ENCODE measurements around the gene DRC3. TPM values are rescaled to one million over a fixed set of nuclear protein-coding genes. Genes with fewer than 3 reads are reported as not detected.

Gene DRC3
- total RNA-seq, 1 experiment from 2014 or later, result 0.68 TPM

DNA sequence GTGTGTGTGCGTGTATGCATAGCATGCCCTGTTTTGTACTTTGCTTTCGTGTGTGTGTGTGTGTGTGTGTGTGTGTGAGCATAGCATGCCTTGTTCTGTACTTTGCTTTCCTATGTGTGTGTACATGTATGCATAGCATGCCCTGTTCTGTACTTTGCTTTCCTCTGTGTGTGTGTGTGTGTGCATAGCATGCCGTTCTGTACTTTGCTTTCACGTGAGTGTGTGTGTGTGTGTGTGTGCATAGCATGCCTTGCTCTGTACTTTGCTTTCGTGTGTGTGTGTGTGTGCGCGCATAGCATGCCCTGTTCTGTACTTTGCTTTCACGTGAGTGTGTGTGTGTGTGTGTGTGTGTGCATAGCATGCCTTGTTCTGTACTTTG, 27.4 kb downstream of the DRC3 start:
- Histone ChIP-seq H3K79me2 (ENCODE audit: insufficient read depth, low read length) (no peaks in the 10 kb centered on the region), H3K23me2 (ENCODE audit: insufficient read length, low read depth, low read length, poor library complexity, severe bottlenecking) (no peaks in the 10 kb centered on the region), H3K9ac (ENCODE audit: extremely low read depth, insufficient read length, low read length) (no peak overlapping the region), H3K18ac (ENCODE audit: insufficient read length, low read depth, low read length) (no peak overlapping the region), H2AK5ac (ENCODE audit: insufficient read length, low read length) (no peak overlapping the region), H3K14ac (ENCODE audit: insufficient read depth, low read length) (no peak overlapping the region), H2BK5ac (ENCODE audit: insufficient read length, low read length) (no peak overlapping the region), H4K8ac (replicated peaks; ENCODE audit: insufficient read length, low read depth, low read length) (peak overlapping the region; percentile 1), H4K91ac (ENCODE audit: insufficient read length, low read depth, low read length) (no peak overlapping the region), H3T11ph (ENCODE audit: low read length) (no peak overlapping the region), H2BK12ac (ENCODE audit: insufficient read length, low read depth, low read length) (no peak overlapping the region), H4K20me1 (ENCODE audit: control insufficient read depth, insufficient read depth, insufficient read length) (no peaks in the 10 kb centered on the region), H2BK20ac (ENCODE audit: low read depth, low read length, poor library complexity, severe bottlenecking) (no peak overlapping the region), H2BK15ac (ENCODE audit: low read depth, low read length) (no peak overlapping the region), H3K27me3 (ENCODE audit: insufficient read depth, low read length) (no peaks in the 10 kb centered on the region), H3K23ac (ENCODE audit: insufficient read length, low read depth, low read length) (no peak overlapping the region), H4K5ac (ENCODE audit: insufficient read length, low read depth, low read length) (no peak overlapping the region), H3K9me3 (ENCODE audit: control insufficient read depth, low read depth, low read length) (no peaks in the 10 kb centered on the region), H3K79me1 (ENCODE audit: insufficient read depth, low read depth, low read length, poor library complexity, severe bottlenecking) (no peaks in the 10 kb centered on the region), H3K4me1 (ENCODE audit: insufficient read depth, low read length) (no peaks in the 10 kb centered on the region), H3K56ac (ENCODE audit: insufficient read length, low read depth, low read length) (no peak overlapping the region), H3K27ac (ENCODE audit: insufficient read length, low read depth, low read length) (no peak overlapping the region), H3K4me2 (ENCODE audit: insufficient read depth, insufficient read length, low read length) (no peak overlapping the region), H2BK120ac (ENCODE audit: low read depth, low read length, poor library complexity, severe bottlenecking) (no peak overlapping the region), H2AFZ (ENCODE audit: low read length) (no peak overlapping the region), H3K4ac (ENCODE audit: low read depth, low read length) (no peak overlapping the region)
- no CpG with 5 or more reads among the region's 8 CpGs for WGBS (ENCODE audit: extremely low coverage, insufficient read length, low lambda C conversion rate)
- no peaks in the 10 kb centered on the region for H3K36me3 Mint-ChIP-seq (ENCODE audit: insufficient read depth in 1 of 3, low read depth in 3 of 3)
- TF ChIP-seq, protein P1, sequence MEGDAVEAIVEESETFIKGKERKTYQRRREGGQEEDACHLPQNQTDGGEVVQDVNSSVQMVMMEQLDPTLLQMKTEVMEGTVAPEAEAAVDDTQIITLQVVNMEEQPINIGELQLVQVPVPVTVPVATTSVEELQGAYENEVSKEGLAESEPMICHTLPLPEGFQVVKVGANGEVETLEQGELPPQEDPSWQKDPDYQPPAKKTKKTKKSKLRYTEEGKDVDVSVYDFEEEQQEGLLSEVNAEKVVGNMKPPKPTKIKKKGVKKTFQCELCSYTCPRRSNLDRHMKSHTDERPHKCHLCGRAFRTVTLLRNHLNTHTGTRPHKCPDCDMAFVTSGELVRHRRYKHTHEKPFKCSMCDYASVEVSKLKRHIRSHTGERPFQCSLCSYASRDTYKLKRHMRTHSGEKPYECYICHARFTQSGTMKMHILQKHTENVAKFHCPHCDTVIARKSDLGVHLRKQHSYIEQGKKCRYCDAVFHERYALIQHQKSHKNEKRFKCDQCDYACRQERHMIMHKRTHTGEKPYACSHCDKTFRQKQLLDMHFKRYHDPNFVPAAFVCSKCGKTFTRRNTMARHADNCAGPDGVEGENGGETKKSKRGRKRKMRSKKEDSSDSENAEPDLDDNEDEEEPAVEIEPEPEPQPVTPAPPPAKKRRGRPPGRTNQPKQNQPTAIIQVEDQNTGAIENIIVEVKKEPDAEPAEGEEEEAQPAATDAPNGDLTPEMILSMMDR (conservative IDR thresholded peaks at IDR 0.05), result no peak
- no peaks in the 10 kb centered on the region for H3K9me3 Mint-ChIP-seq
- H3K4me1 Mint-ChIP-seq, result peaks cover 0 to 3% of the 10 kb centered on the region in 2 experiments; a peak in 2 of 4 replicates
- no peak overlapping the region for H3K4me3 Mint-ChIP-seq
- no peak overlapping the region for H3K27ac Mint-ChIP-seq
- H3K27me3 Mint-ChIP-seq (ENCODE audit: low read depth), result peaks cover 3% of the 10 kb centered on the region
- DNase-seq, result no peak
